Keratinocyte (primary cell): ENCODE measurements around the gene SURF1. TPM values are rescaled to one million over a fixed set of nuclear protein-coding genes. Genes with fewer than 3 reads are reported as not detected.
"Not testable (repeated sequence)": the region's sequence is repeated elsewhere in the genome, so short reads cannot be mapped to it uniquely, and the experiment has no call there.

Experiments
- DNase-seq: peaks from one replicate; pipeline ENCODE4 v3.0.0-alpha.2; 2011; ENCODE audit warnings: low read depth, missing footprints, low spot score
- FAIRE-seq: peaks from 2 replicates; lab custom pipeline; 2011; peaks lifted over from hg19 to GRCh38; lab: Jason Lieb, UNC
- H2AFZ ChIP-seq: 2 replicates; pipeline ENCODE4 v1.6.0; 2012; ENCODE audit warnings: low read length, control low read depth, inconsistent platforms; ENCODE audit not compliant: control insufficient read depth
- H3K27ac ChIP-seq: 2 replicates; pipeline ENCODE4 v1.5.1; 2011; ENCODE audit warnings: low read length; ENCODE audit not compliant: control insufficient read depth, insufficient read depth
- H3K27me3 ChIP-seq: 3 replicates; pipeline ENCODE4 v1.6.0; 2011; ENCODE audit warnings: low read length; ENCODE audit not compliant: control insufficient read depth, insufficient read depth; ENCODE audit errors: extremely low read depth
- H3K36me3 ChIP-seq, 2 experiments: 2 replicates in 1 of 2; 3 replicates in 1 of 2; pipeline ENCODE4 v1.5.1; 2011; ENCODE audit warnings: low read length in 2 of 2, mild to moderate bottlenecking in 1 of 2; ENCODE audit not compliant: control insufficient read depth in 2 of 2, insufficient read depth in 2 of 2; ENCODE audit errors: extremely low read depth in 1 of 2
- H3K4me1 ChIP-seq: 3 replicates; pipeline ENCODE4 v1.5.1; 2011; ENCODE audit warnings: low read length; ENCODE audit not compliant: control insufficient read depth, insufficient read depth; ENCODE audit errors: extremely low read depth
- H3K4me2 ChIP-seq: 3 replicates; pipeline ENCODE4 v1.6.0; 2011; ENCODE audit warnings: low read depth, low read length; ENCODE audit not compliant: control insufficient read depth, insufficient read depth; ENCODE audit errors: extremely low read depth
- H3K4me3 ChIP-seq, 3 experiments: fragments of 200-600 bp in 1 of 3; sonication (generic) in 1 of 3; 2 replicates in 2 of 3; 3 replicates in 1 of 3; pipeline ENCODE4 v1.5.1; 2011 to 2016; ENCODE audit warnings: low read length in 3 of 3, mild to moderate bottlenecking in 3 of 3, control low read depth in 2 of 3, inconsistent platforms in 1 of 3, low read depth in 1 of 3, mixed read lengths in 1 of 3, mixed run types in 1 of 3, moderate library complexity in 1 of 3; ENCODE audit not compliant: control insufficient read depth in 2 of 3, insufficient read depth in 2 of 3; ENCODE audit errors: extremely low read depth in 1 of 3
- H3K79me2 ChIP-seq: 2 replicates; pipeline ENCODE4 v1.6.0; 2012; ENCODE audit warnings: low read length; ENCODE audit not compliant: control insufficient read depth, insufficient read depth
- H3K9ac ChIP-seq: 3 replicates; pipeline ENCODE4 v1.6.0; 2011; ENCODE audit warnings: low read length; ENCODE audit not compliant: control insufficient read depth, insufficient read depth; ENCODE audit errors: extremely low read depth
- H3K9me1 ChIP-seq: 3 replicates; pipeline ENCODE4 v1.6.0; 2011; ENCODE audit warnings: low read length; ENCODE audit not compliant: control insufficient read depth, insufficient read depth; ENCODE audit errors: extremely low read depth
- H3K9me3 ChIP-seq: 2 replicates; pipeline ENCODE4 v1.5.1; 2012; ENCODE audit warnings: low read depth, low read length; ENCODE audit not compliant: control insufficient read depth
- H4K20me1 ChIP-seq: 3 replicates; pipeline ENCODE4 v1.6.0; 2011; ENCODE audit warnings: low read length; ENCODE audit not compliant: control insufficient read depth, insufficient read depth; ENCODE audit errors: extremely low read depth
- EZH2 ChIP-seq: IDR thresholded peaks from one replicate; pipeline ENCODE4 v1.6.1; 2012; ENCODE audit warnings: inconsistent platforms, mild to moderate bottlenecking, low read length, moderate library complexity
- dilution Hi-C: fragments of 300-500 bp; cut with MboI; formaldehyde crosslinking; loops from one replicate; pipeline ENCODE4 v1.7.0; 2020; ENCODE audit warnings: low sequenced_read_pairs; ENCODE audit not compliant: extremely low pct_ligation_motif_present
- polyA plus RNA-seq, 5 experiments: library from polyadenylated mRNA; depleted of rRNA in 3 of 5; stranded (reverse) in 3 of 5; stranded (forward) in 1 of 5; unstranded in 1 of 5; fragments of >200 nt; gene quantifications; 1 replicate in 1 of 5; 2 replicates in 3 of 5; 3 replicates in 1 of 5; pipeline versions ENCODE4 v1.2.1 to v1.2.3, GENCODE V29; 2011 to 2012; ENCODE audit warnings: missing spikeins in 2 of 5, low read depth in 1 of 5, low replicate concordance in 1 of 5
- TF ChIP-seq, protein P1 (sequence below), 3 experiments: IDR thresholded peaks in 1 of 3; conservative IDR thresholded peaks in 1 of 3; optimal IDR thresholded peaks in 1 of 3; 2 replicates in 2 of 3; 3 replicates in 1 of 3; pipeline versions ENCODE3 to v1.5.1; 2011; ENCODE audit warnings: low read length in 3 of 3, mild to moderate bottlenecking in 3 of 3, moderate library complexity in 2 of 3, control low read depth in 1 of 3, inconsistent platforms in 1 of 3; ENCODE audit not compliant: insufficient read depth in 2 of 3; ENCODE audit errors: extremely low read depth in 1 of 3

The SURF1 gene
- polyA plus RNA-seq, 1 donor (not counting 4 experiments of a cell fraction or from before 2014, with no cell fraction given), result 31.1 TPM

DNA sequence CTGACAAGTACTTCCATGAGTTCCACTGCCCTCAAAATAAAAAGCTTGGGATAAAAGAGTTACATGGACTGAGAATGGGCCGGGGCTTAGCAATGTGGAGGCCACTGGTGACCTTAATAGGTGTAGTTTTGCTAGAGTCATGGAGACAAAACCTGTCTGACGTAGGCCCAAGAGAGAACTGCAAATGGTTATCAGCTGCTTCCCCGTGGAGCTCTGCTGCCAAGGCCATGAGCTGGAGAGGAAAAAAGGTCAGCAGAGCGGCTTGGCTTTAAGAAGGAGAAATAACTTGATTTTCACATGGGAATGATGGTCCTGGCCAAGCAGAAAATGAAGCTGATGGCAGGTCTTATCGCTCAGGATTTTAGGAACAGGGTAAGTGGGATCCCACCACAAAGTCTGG is 16.6 kb downstream of the SURF1 start:
- H3K4me2 ChIP-seq, result no peak overlapping the region
- no peak overlapping the region for H3K9ac ChIP-seq
- no peak for TF ChIP-seq EZH2
- TF ChIP-seq, protein P1, sequence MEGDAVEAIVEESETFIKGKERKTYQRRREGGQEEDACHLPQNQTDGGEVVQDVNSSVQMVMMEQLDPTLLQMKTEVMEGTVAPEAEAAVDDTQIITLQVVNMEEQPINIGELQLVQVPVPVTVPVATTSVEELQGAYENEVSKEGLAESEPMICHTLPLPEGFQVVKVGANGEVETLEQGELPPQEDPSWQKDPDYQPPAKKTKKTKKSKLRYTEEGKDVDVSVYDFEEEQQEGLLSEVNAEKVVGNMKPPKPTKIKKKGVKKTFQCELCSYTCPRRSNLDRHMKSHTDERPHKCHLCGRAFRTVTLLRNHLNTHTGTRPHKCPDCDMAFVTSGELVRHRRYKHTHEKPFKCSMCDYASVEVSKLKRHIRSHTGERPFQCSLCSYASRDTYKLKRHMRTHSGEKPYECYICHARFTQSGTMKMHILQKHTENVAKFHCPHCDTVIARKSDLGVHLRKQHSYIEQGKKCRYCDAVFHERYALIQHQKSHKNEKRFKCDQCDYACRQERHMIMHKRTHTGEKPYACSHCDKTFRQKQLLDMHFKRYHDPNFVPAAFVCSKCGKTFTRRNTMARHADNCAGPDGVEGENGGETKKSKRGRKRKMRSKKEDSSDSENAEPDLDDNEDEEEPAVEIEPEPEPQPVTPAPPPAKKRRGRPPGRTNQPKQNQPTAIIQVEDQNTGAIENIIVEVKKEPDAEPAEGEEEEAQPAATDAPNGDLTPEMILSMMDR (optimal IDR thresholded peaks at IDR 0.05 in 1 of 3, IDR thresholded peaks at IDR 0.05 in 1 of 3, conservative IDR thresholded peaks at IDR 0.05 in 1 of 3; ENCODE audit: extremely low read depth in 1 of 3, insufficient read depth in 2 of 3, low read length in 3 of 3), result no peak
- no peaks in the 10 kb centered on the region for H4K20me1 ChIP-seq
- peaks cover 35 to 43% of the 10 kb centered on the region in 2 experiments for H3K36me3 ChIP-seq
- no peaks in the 10 kb centered on the region for H3K9me3 ChIP-seq
- H3K4me3 ChIP-seq, result no peak overlapping the region
- H3K4me1 ChIP-seq, result peaks cover 9% of the 10 kb centered on the region
- H2AFZ ChIP-seq, result no peak overlapping the region
- no peak for FAIRE-seq
- H3K9me1 ChIP-seq, result no peaks in the 10 kb centered on the region
- dilution Hi-C loops, result no loop called here
- H3K79me2 ChIP-seq, result peaks cover 14% of the 10 kb centered on the region
- no peaks in the 10 kb centered on the region for H3K27me3 ChIP-seq
- DNase-seq, result no peak
- no peak overlapping the region for H3K27ac ChIP-seq

DNA sequence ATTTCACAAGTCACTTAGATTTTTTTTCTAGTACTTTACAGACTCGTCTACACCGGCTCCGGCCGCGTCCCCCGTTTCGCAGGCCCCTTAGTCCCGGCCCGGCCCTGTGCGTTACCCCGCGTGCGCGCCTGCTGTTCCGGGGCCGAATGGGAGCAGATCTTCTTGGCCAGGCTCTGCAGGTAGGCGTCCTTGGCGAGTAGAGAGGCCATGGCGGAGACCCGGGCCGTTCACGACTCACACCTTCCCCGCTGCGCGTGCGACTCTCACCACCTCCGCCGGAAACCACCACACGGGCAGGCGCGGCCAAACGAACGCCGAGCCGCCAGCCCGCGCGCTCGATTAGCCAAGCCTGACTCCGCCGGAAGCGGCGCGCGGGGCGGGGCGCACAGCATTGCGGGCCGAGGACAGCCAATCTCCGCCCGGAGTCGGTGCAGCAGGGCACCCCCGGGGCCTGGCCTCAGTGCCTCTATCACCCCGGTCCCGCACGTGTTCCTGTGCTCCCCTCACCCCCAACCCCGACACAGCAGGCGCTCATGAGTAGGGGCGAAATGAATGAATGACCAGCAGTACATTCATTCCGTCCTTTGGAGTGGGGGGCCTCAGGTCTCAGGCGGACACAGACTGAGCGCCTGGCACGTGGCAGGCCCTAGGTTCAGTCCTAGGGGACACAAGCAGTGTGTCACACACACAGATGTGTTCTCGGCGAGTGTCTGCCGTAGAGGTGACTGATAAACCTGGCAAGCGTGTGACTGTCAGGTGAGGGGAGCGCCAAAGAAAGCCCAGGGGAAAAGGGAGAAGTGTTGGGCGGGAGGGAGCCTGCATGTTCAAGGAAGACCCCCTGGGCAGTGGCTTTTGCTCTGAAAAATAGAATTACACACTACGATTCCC is 20.1 kb downstream of the SURF1 start, which contains the start of gene SURF6:
TSS of gene SURF6 (minus strand) at position 265 of the 888 bp plus-strand sequence. CDS start at position 209, 56 bp downstream.
- Histone ChIP-seq H3K4me1 (peaks cover 18% of the 10 kb centered on the region), H4K20me1 (no peaks in the 10 kb centered on the region), H2AFZ (peak within 1 kb of the TSS; percentile 90), H3K79me2 (peaks cover 38% of the 10 kb centered on the region), H3K9ac (peak within 1 kb of the TSS; percentile 80), H3K27ac (peak within 1 kb of the TSS; percentile 76), H3K4me2 (peak within 1 kb of the TSS; percentile 96), H3K4me3 (peak within 1 kb of the TSS; percentile 81 to 95 (median 82)), H3K27me3 (no peaks in the 10 kb centered on the region), H3K9me1 (no peaks in the 10 kb centered on the region), H3K36me3 (peaks cover 32 to 41% of the 10 kb centered on the region in 2 experiments), H3K9me3 (no peaks in the 10 kb centered on the region)
- dilution Hi-C loops, result no loop called here
- DNase-seq, result no peak
- TF ChIP-seq, protein P1 (optimal IDR thresholded peaks at IDR 0.05 in 1 of 3, IDR thresholded peaks at IDR 0.05 in 1 of 3, conservative IDR thresholded peaks at IDR 0.05 in 1 of 3; ENCODE audit: extremely low read depth in 1 of 3, insufficient read depth in 2 of 3, low read length in 3 of 3), result no peak
- TF ChIP-seq EZH2, result no peak
- peak; percentile 55 for FAIRE-seq

DNA sequence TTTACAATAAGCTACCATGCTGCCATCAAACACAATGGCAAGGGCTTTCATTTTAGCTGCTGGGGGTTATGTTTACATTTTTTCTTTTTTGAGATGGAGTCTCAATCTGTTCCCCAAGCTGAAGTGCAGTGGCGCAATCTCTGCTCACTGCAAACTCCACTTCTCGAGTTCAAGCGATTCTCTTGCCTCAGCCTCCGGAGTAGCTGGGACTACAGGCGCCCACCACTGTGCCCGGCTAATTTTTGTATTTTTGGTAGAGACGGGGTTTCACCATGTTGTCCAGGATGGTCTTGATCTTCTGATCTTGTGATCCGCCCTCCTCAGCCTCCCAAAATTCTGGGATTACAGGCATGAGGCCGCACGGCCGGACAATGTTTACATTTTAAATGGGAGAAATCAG is 21.4 kb downstream of the SURF1 start:
- DNase-seq, H3K9me1 ChIP-seq, H2AFZ ChIP-seq, H4K20me1 ChIP-seq, FAIRE-seq, H3K9me3 ChIP-seq, dilution Hi-C loops, H3K27me3 ChIP-seq: not testable (repeated sequence)
- peak overlapping the region; percentile 96 for H3K4me2 ChIP-seq
- H3K4me1 ChIP-seq, result peaks cover 18% of the 10 kb centered on the region
- H3K36me3 ChIP-seq, result peaks cover 28 to 38% of the 10 kb centered on the region in 2 experiments
- H3K9ac ChIP-seq, result peak overlapping the region; percentile 80
- peaks cover 39% of the 10 kb centered on the region for H3K79me2 ChIP-seq
- peak overlapping the region; percentile 81 to 95 (median 82) for H3K4me3 ChIP-seq
- peak overlapping the region; percentile 76 for H3K27ac ChIP-seq
